Measurements from ENCODE around the gene NPIPB8.
"Not testable (repeated sequence)": the region's sequence is repeated elsewhere in the genome, so short reads cannot be mapped to it uniquely, and the experiment has no call there.

The NPIPB8 gene

GRCh38 chr16:28601589-28601988 is 36.3 kb upstream of the NPIPB8 start:
- not testable (repeated sequence) for H3K9ac ChIP-seq (ENCODE audit: low read length); DNase-seq

GRCh38 chr16:28602062-28602461 is 35.8 kb upstream of the NPIPB8 start:
- H4K20me1 ChIP-seq (ENCODE audit: insufficient read depth, low read length); H3K4me2 ChIP-seq (ENCODE audit: low read depth, low read length); H2AFZ ChIP-seq (ENCODE audit: low read length); H3K4me3 ChIP-seq (ENCODE audit: low read length); H3F3A ChIP-seq (ENCODE audit: insufficient read depth, low read length); H3K4me1 ChIP-seq (ENCODE audit: low read length); H3K27me3 ChIP-seq (replicated peaks; ENCODE audit: insufficient read depth, low read length); H3K79me2 ChIP-seq (ENCODE audit: low read length); H3K9me2 ChIP-seq (replicated peaks; ENCODE audit: insufficient read depth, low read length); H3K36me3 ChIP-seq (replicated peaks; ENCODE audit: insufficient read depth, low read length); H3K9me3 ChIP-seq (replicated peaks; ENCODE audit: insufficient read depth, low read length); H3K9ac ChIP-seq (ENCODE audit: low read length); H3K27ac ChIP-seq (ENCODE audit: low read length); DNase-seq: not testable (repeated sequence)

More at GRCh38 chr16:28601589-28601988, 36.3 kb upstream of the NPIPB8 start:
- H3K9me2 ChIP-seq (replicated peaks; ENCODE audit: insufficient read depth, low read length); H3K9me3 ChIP-seq (replicated peaks; ENCODE audit: insufficient read depth, low read length); H3K4me1 ChIP-seq (ENCODE audit: low read length); H3F3A ChIP-seq (ENCODE audit: insufficient read depth, low read length); H2AFZ ChIP-seq (ENCODE audit: low read length); H3K27ac ChIP-seq (ENCODE audit: low read length); H3K27me3 ChIP-seq (replicated peaks; ENCODE audit: insufficient read depth, low read length); H3K4me3 ChIP-seq (ENCODE audit: low read length); H4K20me1 ChIP-seq (ENCODE audit: insufficient read depth, low read length); H3K36me3 ChIP-seq (replicated peaks; ENCODE audit: insufficient read depth, low read length); H3K4me2 ChIP-seq (ENCODE audit: low read depth, low read length); H3K79me2 ChIP-seq (ENCODE audit: low read length): not testable (repeated sequence)

- TF ChIP-seq EZH2phosphoT487 (IDR thresholded peaks at IDR 0.05; ENCODE audit: low read length) (no peak), EZH2 (optimal IDR thresholded peaks at IDR 0.05; ENCODE audit: low read depth, low read length) (no peak), CTCF (IDR thresholded peaks at IDR 0.05; ENCODE audit: low read length) (no peak)
- H3K79me2 ChIP-seq (ENCODE audit: low read length), result no peaks in the 10 kb centered on the region
- H3F3A ChIP-seq (ENCODE audit: insufficient read depth, low read length), result no peaks in the 10 kb centered on the region
- H3K4me3 ChIP-seq (ENCODE audit: low read length), result no peak overlapping the region
- no peaks in the 10 kb centered on the region for H3K9me3 ChIP-seq (replicated peaks; ENCODE audit: insufficient read depth, low read length)
- no peak overlapping the region for H3K27ac ChIP-seq (ENCODE audit: low read length)
- DNase-seq, result no peak
- H2AFZ ChIP-seq (ENCODE audit: low read length), result no peak overlapping the region
- H4K20me1 ChIP-seq (ENCODE audit: insufficient read depth, low read length), result no peaks in the 10 kb centered on the region
- H3K27me3 ChIP-seq (replicated peaks; ENCODE audit: insufficient read depth, low read length), result no peaks in the 10 kb centered on the region
- H3K9ac ChIP-seq (ENCODE audit: low read length), result no peak overlapping the region
- no peaks in the 10 kb centered on the region for H3K36me3 ChIP-seq (replicated peaks; ENCODE audit: insufficient read depth, low read length)
- H3K9me2 ChIP-seq (replicated peaks; ENCODE audit: insufficient read depth, low read length), result no peaks in the 10 kb centered on the region
- H3K4me1 ChIP-seq (ENCODE audit: low read length), result no peaks in the 10 kb centered on the region
- H3K4me2 ChIP-seq (ENCODE audit: low read depth, low read length), result no peak overlapping the region
Measured at GRCh38 chr16:28602529-28602928, 35.3 kb upstream of the NPIPB8 start.

- no peak for DNase-seq
- H3K9me2 ChIP-seq (replicated peaks; ENCODE audit: insufficient read depth, low read length), result no peaks in the 10 kb centered on the region
- H2AFZ ChIP-seq (ENCODE audit: low read length), result no peak overlapping the region
- no peaks in the 10 kb centered on the region for H3F3A ChIP-seq (ENCODE audit: insufficient read depth, low read length)
- H3K4me2 ChIP-seq (ENCODE audit: low read depth, low read length), result no peak overlapping the region
- H3K36me3 ChIP-seq (replicated peaks; ENCODE audit: insufficient read depth, low read length), result no peaks in the 10 kb centered on the region
- H3K9me3 ChIP-seq (replicated peaks; ENCODE audit: insufficient read depth, low read length), result no peaks in the 10 kb centered on the region
- H3K4me1 ChIP-seq (ENCODE audit: low read length), result no peaks in the 10 kb centered on the region
- no peak overlapping the region for H3K4me3 ChIP-seq (ENCODE audit: low read length)
- H3K79me2 ChIP-seq (ENCODE audit: low read length), result no peaks in the 10 kb centered on the region
- H3K9ac ChIP-seq (ENCODE audit: low read length), result no peak overlapping the region
- H4K20me1 ChIP-seq (ENCODE audit: insufficient read depth, low read length), result no peaks in the 10 kb centered on the region
- no peak for TF ChIP-seq EZH2 (optimal IDR thresholded peaks at IDR 0.05; ENCODE audit: low read depth, low read length)
- no peak for TF ChIP-seq EZH2phosphoT487 (IDR thresholded peaks at IDR 0.05; ENCODE audit: low read length)
- no peak for TF ChIP-seq CTCF (IDR thresholded peaks at IDR 0.05; ENCODE audit: low read length)
- H3K27ac ChIP-seq (ENCODE audit: low read length), result no peak overlapping the region
- H3K27me3 ChIP-seq (replicated peaks; ENCODE audit: insufficient read depth, low read length), result no peaks in the 10 kb centered on the region
Measured at GRCh38 chr16:28603381-28604185, 34.3 kb upstream of the NPIPB8 start.

Measured in MM.1S (cell line).